HCT116 (cell line): Measurements from ENCODE around the gene YOD1. TPM values are rescaled to one million over a fixed set of nuclear protein-coding genes. Genes with fewer than 3 reads are reported as not detected.

Experiments
- ATAC-seq: fragments of 200-7000 bp; cut with Tn5 transposase; 2 replicates; pipeline ENCODE4 v1.9.1; 2020; ENCODE audit warnings: mild to moderate bottlenecking, moderate library complexity
- BruUV-seq: library from RNA; stranded (reverse); fragments of 400-500 nt; replicated peaks from 2 replicates; lab custom pipeline; 2021; lab: Mats Ljungman, UMichigan
- CTCF ChIA-PET: fragments of 300-600 bp; sonication (Branson Sonifier 250); formaldehyde crosslinking; loops from one replicate; lab custom pipeline; 2021; ENCODE audit warnings: antibody characterized with exemption; lab: Charles Lee
- POLR2A ChIA-PET: fragments of 300-600, 350-600 bp; sonication (Branson Sonifier 250); formaldehyde crosslinking; loops from one replicate; lab custom pipeline; 2021; ENCODE audit warnings: antibody characterized with exemption; lab: Charles Lee
- RAD21 ChIA-PET, 2 experiments: fragments of 300-600 bp; sonication (Branson Sonifier 250); formaldehyde crosslinking; loops; one replicate each; lab custom pipeline; 2023; ENCODE audit warnings: low total read pairs in 2 of 2; ENCODE audit not compliant: uncharacterized antibody in 2 of 2, unreplicated experiment in 2 of 2, low non-redundant PET in 1 of 2; lab: Charles Lee
- DNase-seq: peaks from one replicate; pipeline ENCODE4 v3.0.0-alpha.2; 2010; ENCODE audit warnings: low read depth, low spot score
- H2AFZ ChIP-seq: fragments of 200-600 bp; shearing (Covaris generic), sonication (generic); 2 replicates; pipeline ENCODE4 v1.6.1; 2017; ENCODE audit warnings: low read depth, mixed run types, mixed read lengths, antibody characterized with exemption, low read length; ENCODE audit not compliant: poor library complexity, severe bottlenecking
- H3K27ac ChIP-seq: 2 replicates; pipeline ENCODE4 v1.5.1; 2012; ENCODE audit warnings: low read depth, low read length
- H3K27me3 ChIP-seq: fragments of 200-600 bp; sonication (generic); 2 replicates; pipeline ENCODE4 v1.6.1; 2016; ENCODE audit warnings: mixed run types, low read length, mixed read lengths; ENCODE audit not compliant: insufficient read depth
- H3K36me3 ChIP-seq, 2 experiments: fragments of 200-500 bp in 1 of 2; fragments of 200-600 bp in 1 of 2; sonication (Bioruptor generic) in 1 of 2; sonication (generic) in 1 of 2; 2 replicates each; pipeline versions ENCODE4 v1.5.1 to v1.6.1; 2014 to 2016; ENCODE audit warnings: low read length in 2 of 2, inconsistent platforms in 1 of 2, mixed read lengths in 1 of 2, mixed run types in 1 of 2; ENCODE audit not compliant: insufficient read depth in 2 of 2, control insufficient read depth in 1 of 2
- H3K4me1 ChIP-seq, 2 experiments: fragments of 200-600 bp in 1 of 2; sonication (generic) in 1 of 2; 2 replicates each; pipeline versions ENCODE4 v1.5.1 to v1.6.1; 2012 to 2017; ENCODE audit warnings: low read length in 2 of 2, inconsistent platforms in 1 of 2, mild to moderate bottlenecking in 1 of 2, mixed read lengths in 1 of 2, mixed run types in 1 of 2, moderate library complexity in 1 of 2; ENCODE audit not compliant: insufficient read depth in 2 of 2, control insufficient read depth in 1 of 2
- H3K4me2 ChIP-seq: fragments of 200-600 bp; sonication (generic); 2 replicates; pipeline ENCODE4 v1.6.1; 2017; ENCODE audit warnings: mixed run types, low read length, mixed read lengths
- H3K4me3 ChIP-seq, 2 experiments: fragments of 200-600 bp in 1 of 2; sonication (generic) in 1 of 2; replicated peaks in 1 of 2; 2 replicates each; pipeline ENCODE4 v1.5.1; 2011 to 2016; ENCODE audit warnings: low read length in 2 of 2, control low read depth in 1 of 2, low read depth in 1 of 2, mild to moderate bottlenecking in 1 of 2, mixed read lengths in 1 of 2, mixed run types in 1 of 2
- H3K79me2 ChIP-seq: fragments of 200-600 bp; sonication (generic); 2 replicates; pipeline ENCODE4 v1.6.1; 2017; ENCODE audit warnings: mild to moderate bottlenecking, mixed run types, low read length, moderate library complexity, mixed read lengths; ENCODE audit not compliant: insufficient read depth
- H3K9ac ChIP-seq: fragments of 200-600 bp; sonication (generic); 2 replicates; pipeline ENCODE4 v1.6.1; 2016; ENCODE audit warnings: low read length, mixed read lengths
- H3K9me2 ChIP-seq: fragments of 200-600 bp; sonication (generic), shearing (Covaris generic); 2 replicates; pipeline ENCODE4 v1.6.1; 2017; ENCODE audit warnings: mixed run types, mild to moderate bottlenecking, moderate library complexity; ENCODE audit not compliant: insufficient read depth
- H3K9me3 ChIP-seq, 2 experiments: fragments of 200-500 bp in 1 of 2; fragments of 200-600 bp in 1 of 2; sonication (Bioruptor generic) in 1 of 2; sonication (generic) in 1 of 2; 2 replicates each; pipeline ENCODE4 v1.6.1; 2014 to 2017; ENCODE audit warnings: low read length in 2 of 2, mixed read lengths in 2 of 2, inconsistent platforms in 1 of 2, low read depth in 1 of 2, mild to moderate bottlenecking in 1 of 2, mixed run types in 1 of 2, moderate library complexity in 1 of 2; ENCODE audit not compliant: control insufficient read depth in 1 of 2, insufficient read depth in 1 of 2
- H4K20me1 ChIP-seq: fragments of 200-600 bp; sonication (generic), shearing (Covaris generic); 2 replicates; pipeline ENCODE4 v1.6.1; 2017; ENCODE audit warnings: mixed run types, mild to moderate bottlenecking, moderate library complexity; ENCODE audit not compliant: insufficient read depth
- ATF3 ChIP-seq: IDR thresholded peaks from 2 replicates; pipeline ENCODE4 v1.6.1; 2012
- CEBPB ChIP-seq: IDR thresholded peaks from 2 replicates; pipeline ENCODE4 v1.6.1; 2012; ENCODE audit warnings: low read depth
- CTCF ChIP-seq, 3 experiments: fragments of 200-600 bp in 1 of 3; sonication (generic) in 1 of 3; IDR thresholded peaks in 2 of 3; conservative IDR thresholded peaks in 1 of 3; 2 replicates each; pipeline ENCODE4 v1.5.1; 2012 to 2017; ENCODE audit warnings: low read depth in 2 of 3, low read length in 2 of 3, antibody characterized with exemption in 1 of 3, borderline replicate concordance in 1 of 3, control low read depth in 1 of 3, mild to moderate bottlenecking in 1 of 3, mixed read lengths in 1 of 3, mixed run types in 1 of 3, moderate library complexity in 1 of 3; ENCODE audit not compliant: insufficient read depth in 1 of 3
- EZH2 ChIP-seq: fragments of 200-600 bp; sonication (generic); IDR thresholded peaks from 2 replicates; pipeline ENCODE4 v1.6.1; 2017; ENCODE audit warnings: antibody characterized with exemption, mixed run types
- EZH2phosphoT487 ChIP-seq: fragments of 200-600 bp; IDR thresholded peaks from 2 replicates; pipeline ENCODE4 v1.6.1; 2018; ENCODE audit warnings: antibody characterized with exemption, borderline replicate concordance
- FOSL1 ChIP-seq: IDR thresholded peaks from 2 replicates; pipeline ENCODE4 v1.6.1; 2012; ENCODE audit warnings: low read depth
- JUND ChIP-seq: IDR thresholded peaks from 2 replicates; pipeline ENCODE4 v1.6.1; 2012
- MAX ChIP-seq: IDR thresholded peaks from 2 replicates; pipeline ENCODE4 v1.6.1; 2012
- POLR2A ChIP-seq: IDR thresholded peaks from 2 replicates; pipeline ENCODE4 v1.7.0; 2011; ENCODE audit warnings: borderline replicate concordance; ENCODE audit not compliant: insufficient read depth, insufficient read length; ENCODE audit errors: extremely low read depth
- POLR2AphosphoS5 ChIP-seq: IDR thresholded peaks from 2 replicates; pipeline ENCODE4 v1.6.1; 2011; ENCODE audit warnings: mild to moderate bottlenecking, low read depth, low read length, moderate library complexity
- RAD21 ChIP-seq: IDR thresholded peaks from 2 replicates; pipeline ENCODE4 v1.6.1; 2012; ENCODE audit warnings: low read depth, mild to moderate bottlenecking
- REST ChIP-seq: IDR thresholded peaks from 2 replicates; pipeline ENCODE4 v1.6.1; 2012; ENCODE audit warnings: low read depth
- SIN3A ChIP-seq: IDR thresholded peaks from 2 replicates; pipeline ENCODE4 v1.6.1; 2012; ENCODE audit warnings: low read depth
- TCF7L2 ChIP-seq: IDR thresholded peaks from 2 replicates; pipeline ENCODE4 v1.7.0; 2011; ENCODE audit warnings: borderline replicate concordance, inconsistent platforms; ENCODE audit not compliant: insufficient read depth, insufficient read length; ENCODE audit errors: extremely low read depth
- ZFX ChIP-seq: fragments of 450-650 bp; IDR thresholded peaks from 2 replicates; pipeline ENCODE4 v1.6.1; 2017
- ZNF274 ChIP-seq: fragments of 200-500 bp; sonication (Bioruptor generic); IDR thresholded peaks from 2 replicates; pipeline ENCODE4 v1.6.1; 2014; ENCODE audit warnings: mild to moderate bottlenecking, low read depth, low read length, inconsistent platforms
- intact Hi-C: fragments of 100-400 bp; cut with micrococcal nuclease; formaldehyde crosslinking; loops from 2 replicates; pipeline ENCODE4 v1.10.0; 2022
- total RNA-seq: library from RNA; stranded (reverse); gene quantifications from one replicate; pipeline ENCODE4 v1.2.1, GENCODE V29; 2021; ENCODE audit not compliant: unreplicated experiment

YOD1 gene
- total RNA-seq, 1 experiment from 2014 or later = 13.6 TPM

GRCh38 chr1:207059881-207060280 lies 8.9 kb upstream of the YOD1 start:
- Histone ChIP-seq H3K79me2 (no peaks in the 10 kb centered on the region), H3K4me1 (no peaks in the 10 kb centered on the region), H3K36me3 (peaks cover 0 to 7% of the 10 kb centered on the region in 2 experiments; a peak in 1 of 4 replicates), H3K4me3 (no peak overlapping the region), H3K27me3 (no peaks in the 10 kb centered on the region), H3K9me2 (no peaks in the 10 kb centered on the region), H3K27ac (no peak overlapping the region), H3K9me3 (no peaks in the 10 kb centered on the region), H2AFZ (no peak overlapping the region), H3K9ac (no peak overlapping the region), H4K20me1 (no peaks in the 10 kb centered on the region), H3K4me2 (no peak overlapping the region)
- CTCF ChIA-PET = interaction anchor here (1.2 kb wide), 1 partner anchor 440 kb away, joined by 3 read pairs; no protein-coding TSS in a partner anchor
- TF ChIP-seq RAD21 (no peak), POLR2A (no peak), EZH2phosphoT487 (no peak), EZH2 (no peak), TCF7L2 (no peak), ATF3 (no peak), FOSL1 (no peak), REST (no peak), MAX (no peak), ZNF274 (no peak), POLR2AphosphoS5 (no peak), CEBPB (no peak), JUND (no peak), CTCF (IDR thresholded peaks at IDR 0.05 in 2 of 3, conservative IDR thresholded peaks at IDR 0.05 in 1 of 3; ENCODE audit: borderline replicate concordance in 1 of 3, insufficient read depth in 1 of 3, low read depth in 2 of 3, low read length in 2 of 3) (no peak), SIN3A (no peak), ZFX (no peak)
- intact Hi-C loops = no loop called here
- DNase-seq (no peak), ATAC-seq (no peak; the same call in 1 of the 2 replicates)
- POLR2A ChIA-PET = no interaction called here
- no TSS peak for BruUV-seq
- RAD21 ChIA-PET = no interaction called here
